Mesothelial cell of epicardium (in vitro differentiated cells): Measurements from ENCODE around the gene PARP12. TPM values are rescaled to one million over a fixed set of nuclear protein-coding genes. Genes with fewer than 3 reads are reported as not detected.
A peak's percentile ranks its signal among the peaks of the same experiment; 100 is the strongest.

Experiments used
- DNase-seq, 2 experiments: peaks; one replicate each; pipeline ENCODE4 v3.0.0; 2021; ENCODE audit warnings: low spot score in 2 of 2; ENCODE audit not compliant: unreplicated experiment in 2 of 2
- H3K27ac Mint-ChIP-seq: 2 replicates; pipeline ENCODE4 v1.8.0; 2021; ENCODE audit warnings: mixed read lengths
- H3K27me3 Mint-ChIP-seq: 2 replicates; pipeline ENCODE4 v1.8.0; 2021; ENCODE audit warnings: low read depth, mixed read lengths
- H3K36me3 Mint-ChIP-seq: 2 replicates; pipeline ENCODE4 v1.8.0; 2021; ENCODE audit warnings: mixed read lengths
- H3K4me1 Mint-ChIP-seq: 2 replicates; pipeline ENCODE4 v1.8.0; 2021; ENCODE audit warnings: mixed read lengths
- H3K4me3 Mint-ChIP-seq: 2 replicates; pipeline ENCODE4 v1.8.0; 2021; ENCODE audit warnings: mild to moderate bottlenecking, moderate library complexity, mixed read lengths
- H3K9me3 Mint-ChIP-seq: 2 replicates; pipeline ENCODE4 v1.8.0; 2021; ENCODE audit warnings: mixed read lengths
- total RNA-seq: library from RNA; stranded (reverse); gene quantifications from 3 replicates; pipeline ENCODE4 v1.2.1, GENCODE V29; 2021
- TF ChIP-seq, protein P1 (sequence below): fragments of 200-600 bp; sonication (generic); IDR thresholded peaks from one replicate; pipeline ENCODE4 v1.5.0; 2021; ENCODE audit warnings: antibody characterized with exemption; ENCODE audit not compliant: unreplicated experiment

PARP12 gene
- total RNA-seq, 1 donor from 2014 or later = 27.1 TPM

DNA sequence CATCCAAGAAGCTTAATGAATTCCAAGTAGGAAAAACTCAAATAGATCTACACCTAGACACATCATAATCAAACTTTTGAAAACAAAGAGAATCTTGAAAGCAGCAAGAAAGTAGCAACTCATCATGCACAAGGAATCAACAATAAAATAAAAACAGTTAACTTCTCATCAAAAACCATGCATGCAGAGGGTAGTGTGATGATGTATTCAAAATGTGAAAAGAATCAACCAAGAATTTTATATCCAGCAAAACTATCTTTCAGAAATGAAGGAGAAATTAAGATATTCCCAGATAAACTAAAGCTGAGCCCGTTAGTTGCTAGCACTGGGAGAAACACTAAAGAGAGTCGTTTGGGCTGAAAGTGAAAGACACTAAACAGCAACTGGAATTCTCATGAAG is 4.3 kb upstream of the PARP12 start:
- Mint-ChIP-seq H3K4me3 (no peak overlapping the region), H3K27ac (no peak overlapping the region), H3K9me3 (peaks cover 47% of the 10 kb centered on the region), H3K36me3 (peaks cover 5% of the 10 kb centered on the region), H3K27me3 (peaks cover 1% of the 10 kb centered on the region), H3K4me1 (no peaks in the 10 kb centered on the region)
- TF ChIP-seq, protein P1, sequence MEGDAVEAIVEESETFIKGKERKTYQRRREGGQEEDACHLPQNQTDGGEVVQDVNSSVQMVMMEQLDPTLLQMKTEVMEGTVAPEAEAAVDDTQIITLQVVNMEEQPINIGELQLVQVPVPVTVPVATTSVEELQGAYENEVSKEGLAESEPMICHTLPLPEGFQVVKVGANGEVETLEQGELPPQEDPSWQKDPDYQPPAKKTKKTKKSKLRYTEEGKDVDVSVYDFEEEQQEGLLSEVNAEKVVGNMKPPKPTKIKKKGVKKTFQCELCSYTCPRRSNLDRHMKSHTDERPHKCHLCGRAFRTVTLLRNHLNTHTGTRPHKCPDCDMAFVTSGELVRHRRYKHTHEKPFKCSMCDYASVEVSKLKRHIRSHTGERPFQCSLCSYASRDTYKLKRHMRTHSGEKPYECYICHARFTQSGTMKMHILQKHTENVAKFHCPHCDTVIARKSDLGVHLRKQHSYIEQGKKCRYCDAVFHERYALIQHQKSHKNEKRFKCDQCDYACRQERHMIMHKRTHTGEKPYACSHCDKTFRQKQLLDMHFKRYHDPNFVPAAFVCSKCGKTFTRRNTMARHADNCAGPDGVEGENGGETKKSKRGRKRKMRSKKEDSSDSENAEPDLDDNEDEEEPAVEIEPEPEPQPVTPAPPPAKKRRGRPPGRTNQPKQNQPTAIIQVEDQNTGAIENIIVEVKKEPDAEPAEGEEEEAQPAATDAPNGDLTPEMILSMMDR = no peak
- DNase-seq = no peak

- Mint-ChIP-seq H3K27me3 (no peaks in the 10 kb centered on the region), H3K4me3 (peak overlapping the region; percentile 72), H3K4me1 (peaks cover 24% of the 10 kb centered on the region), H3K27ac (peak overlapping the region; percentile 84), H3K9me3 (peaks cover 20% of the 10 kb centered on the region), H3K36me3 (peaks cover 7% of the 10 kb centered on the region)
- TF ChIP-seq, protein P1 = no peak
- no peak for DNase-seq
Observed at GRCh38 chr7:140062118-140062527, 628 bp downstream of the PARP12 start.

DNA sequence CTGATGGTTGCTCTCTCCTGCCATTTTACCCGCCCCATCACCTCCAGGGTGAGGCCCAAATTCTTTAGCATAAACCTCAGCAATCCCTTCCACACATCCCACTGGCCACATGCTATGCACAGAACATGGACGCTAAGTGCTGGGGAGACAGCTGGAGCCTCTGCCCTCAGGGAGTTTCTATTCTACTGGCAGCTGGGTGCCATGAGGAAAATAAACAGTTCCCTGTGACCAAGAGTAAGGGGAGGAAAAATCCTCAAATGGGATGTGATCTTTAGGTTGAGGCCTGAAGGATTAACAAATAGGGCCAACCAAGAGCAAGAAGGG is 1.2 kb downstream of the PARP12 start:
- DNase-seq = no peak
- peaks cover 15% of the 10 kb centered on the region for H3K9me3 Mint-ChIP-seq
- H3K4me1 Mint-ChIP-seq = peaks cover 24% of the 10 kb centered on the region
- H3K36me3 Mint-ChIP-seq = peaks cover 3% of the 10 kb centered on the region
- H3K4me3 Mint-ChIP-seq = peak overlapping the region; percentile 72
- TF ChIP-seq, protein P1 = no peak
- no peaks in the 10 kb centered on the region for H3K27me3 Mint-ChIP-seq
- H3K27ac Mint-ChIP-seq = peak overlapping the region; percentile 32

GRCh38 chr7:140060788-140061606 is 1.8 kb downstream of the PARP12 start:
- Mint-ChIP-seq H3K27me3 (no peaks in the 10 kb centered on the region), H3K27ac (peak overlapping the region; percentile 32)
- DNase-seq = no peak

DNA sequence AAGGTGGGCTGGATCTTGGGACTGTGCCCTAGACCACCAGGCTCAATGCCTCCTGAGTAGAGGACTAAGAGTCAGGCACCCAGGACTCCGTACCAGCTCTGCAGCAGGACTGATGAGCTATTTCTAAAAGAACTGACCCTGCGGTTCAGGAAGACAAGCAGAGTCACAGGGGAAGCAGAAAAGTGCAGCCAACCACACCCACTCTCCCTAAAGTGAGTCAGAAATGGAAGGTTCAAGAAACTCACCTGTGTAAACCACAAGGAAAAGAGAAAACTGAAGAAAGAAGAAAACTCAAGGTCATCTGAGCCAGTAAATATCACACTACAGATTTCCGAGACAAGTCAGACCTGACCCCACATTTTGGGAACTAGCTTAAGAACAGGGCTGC is 2.5 kb downstream of the PARP12 start:
- DNase-seq = no peak
- Mint-ChIP-seq H3K9me3 (peaks cover 4% of the 10 kb centered on the region), H3K27me3 (no peaks in the 10 kb centered on the region), H3K4me1 (peaks cover 24% of the 10 kb centered on the region), H3K4me3 (no peak overlapping the region), H3K27ac (no peak overlapping the region), H3K36me3 (peaks cover 3% of the 10 kb centered on the region)
- TF ChIP-seq, protein P1 = no peak

More at GRCh38 chr7:140060788-140061606, 1.8 kb downstream of the PARP12 start:
- H3K36me3 Mint-ChIP-seq = peaks cover 3% of the 10 kb centered on the region
- peaks cover 9% of the 10 kb centered on the region for H3K9me3 Mint-ChIP-seq
- peak overlapping the region; percentile 72 for H3K4me3 Mint-ChIP-seq
- peaks cover 24% of the 10 kb centered on the region for H3K4me1 Mint-ChIP-seq
- TF ChIP-seq, protein P1 = no peak
